Iris pigment epithelial cell (primary cell): ENCODE results near the gene TGM3.

Source experiments
- DNase-seq: peaks from one replicate; pipeline ENCODE4 v3.0.0-alpha.2; 2011; ENCODE audit warnings: low read depth

TGM3 gene

GRCh38 chr20:2338411-2339066, 42.7 kb downstream of the TGM3 start:
- DNase-seq = no peak

DNA sequence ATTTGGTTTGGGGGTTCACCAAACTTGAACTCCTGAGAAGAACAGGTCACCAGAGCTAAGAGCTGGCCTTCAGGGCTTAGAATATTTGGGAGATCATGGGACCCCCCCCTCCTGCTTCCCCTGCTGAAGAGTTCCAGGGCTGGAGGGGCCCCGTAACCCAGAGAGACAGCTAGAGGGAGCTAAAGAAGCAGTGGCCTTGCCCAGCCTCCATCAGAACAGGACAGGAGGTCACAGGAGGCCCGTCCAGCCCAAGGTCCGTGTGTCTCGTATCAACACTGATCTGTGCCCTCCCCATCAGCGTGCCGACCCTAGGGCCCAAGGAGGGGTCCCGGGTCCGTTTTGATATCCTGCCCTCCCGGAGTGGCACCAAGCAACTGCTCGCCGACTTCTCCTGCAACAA, 44.3 kb downstream of the TGM3 start:
- DNase-seq = no peak

DNA sequence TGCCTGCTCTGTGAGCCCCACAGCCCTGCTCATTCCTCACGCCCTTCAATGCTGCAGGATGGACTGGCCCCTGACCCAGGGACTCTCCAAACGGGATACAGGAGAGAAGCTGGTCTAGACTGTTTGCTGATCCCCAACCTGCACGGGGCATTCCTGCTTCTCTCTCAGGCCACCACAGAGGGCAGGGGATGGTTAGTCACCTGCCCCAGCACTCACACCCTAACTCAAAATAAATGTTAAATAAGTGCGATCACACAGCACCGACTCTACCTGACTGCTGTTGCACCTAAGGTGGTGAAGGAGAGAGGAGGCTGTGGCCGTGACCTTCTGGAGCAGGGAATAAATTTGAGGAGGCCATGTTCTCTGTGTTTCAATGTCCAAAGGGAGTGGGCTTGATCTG, 45.0 kb downstream of the TGM3 start:
- no peak for DNase-seq

- no peak for DNase-seq
These were observed 45.5 kb downstream of the TGM3 start for GRCh38 chr20:2341336-2341735.

- DNase-seq = no peak
These were observed 46.4 kb downstream of the TGM3 start for GRCh38 chr20:2342243-2342642.

DNA sequence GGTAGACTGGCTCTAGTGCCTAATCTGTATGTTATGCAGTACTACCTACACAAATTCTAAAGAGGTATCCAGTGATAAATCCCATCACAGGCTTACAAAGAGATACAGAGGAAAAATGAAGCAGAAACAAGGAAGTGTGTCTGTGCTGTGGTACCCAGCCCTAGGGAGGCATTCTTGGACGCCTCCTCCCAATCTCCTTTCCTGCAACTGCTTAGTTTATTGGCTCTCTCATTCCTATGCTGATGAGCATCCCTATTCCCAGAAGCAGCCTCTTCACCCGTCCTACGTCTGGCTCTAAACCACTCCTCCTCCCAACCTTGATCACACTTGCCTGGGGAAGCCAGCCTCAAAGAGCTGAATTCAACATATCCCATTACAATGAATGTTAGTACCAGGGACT, 50.4 kb downstream of the TGM3 start:
- no peak for DNase-seq

DNA sequence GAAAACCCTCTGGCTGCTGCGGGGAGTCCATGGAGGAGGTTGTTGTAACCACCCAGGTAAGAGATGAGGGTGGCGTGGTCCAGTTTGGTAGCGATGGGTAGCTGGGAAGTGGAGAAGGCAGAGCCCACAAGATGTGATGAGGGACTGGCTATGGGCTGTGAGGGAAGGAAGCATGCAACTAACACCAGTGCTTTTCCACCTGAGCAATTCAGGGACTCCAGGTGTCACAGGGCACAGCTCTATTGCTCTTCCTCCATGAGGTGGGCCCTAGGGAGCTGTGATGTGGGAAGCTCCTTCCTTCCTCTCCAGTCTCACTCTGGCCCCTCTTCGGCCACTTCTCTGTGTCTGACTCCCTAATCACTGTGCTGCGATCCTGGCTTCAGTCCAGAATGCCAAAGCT, 52.5 kb downstream of the TGM3 start:
- no peak for DNase-seq

DNA sequence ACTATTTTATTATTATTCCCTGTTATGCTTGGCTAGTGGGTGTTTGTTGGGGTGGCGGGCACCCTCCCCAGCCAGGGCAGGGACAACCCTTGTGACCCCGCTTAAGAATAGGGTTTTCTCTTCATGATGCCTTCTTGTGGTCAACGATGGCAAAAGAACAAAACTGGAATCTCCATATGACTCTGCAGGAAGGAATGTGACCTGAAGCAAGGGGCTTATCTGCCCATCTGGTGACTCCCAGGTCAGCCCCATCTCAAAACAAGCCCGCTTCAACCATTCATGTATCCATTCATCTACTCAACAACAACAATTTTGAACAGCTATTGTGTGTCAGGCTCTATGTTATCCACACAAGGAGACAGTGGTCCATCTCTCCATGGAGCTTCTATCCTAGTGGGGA, 54.0 kb downstream of the TGM3 start:
- DNase-seq = peak; percentile 20

GRCh38 chr20:2350606-2351005, 54.8 kb downstream of the TGM3 start:
- DNase-seq = no peak

- DNase-seq = no peak
These were observed 57.4 kb downstream of the TGM3 start for GRCh38 chr20:2353231-2353630.

DNA sequence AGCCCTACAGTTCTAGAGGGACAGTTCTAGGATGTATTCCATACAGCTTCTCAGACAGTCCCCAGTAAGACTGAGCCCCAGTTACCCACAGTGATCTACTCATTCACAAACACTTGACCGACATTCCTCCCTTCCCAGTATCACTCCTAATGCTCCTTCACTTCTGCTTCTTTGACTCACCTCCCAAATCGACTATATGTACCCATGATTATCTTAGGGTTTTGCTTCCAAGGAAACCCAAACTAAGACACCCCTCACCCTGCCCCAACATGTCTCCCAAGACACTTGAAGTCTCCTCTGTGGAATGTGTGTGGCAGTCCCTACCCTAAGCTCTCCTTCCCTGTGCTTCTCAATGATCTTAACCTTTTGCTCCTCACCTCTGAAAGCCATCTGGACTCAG, 61.3 kb downstream of the TGM3 start:
- no peak for DNase-seq

DNA sequence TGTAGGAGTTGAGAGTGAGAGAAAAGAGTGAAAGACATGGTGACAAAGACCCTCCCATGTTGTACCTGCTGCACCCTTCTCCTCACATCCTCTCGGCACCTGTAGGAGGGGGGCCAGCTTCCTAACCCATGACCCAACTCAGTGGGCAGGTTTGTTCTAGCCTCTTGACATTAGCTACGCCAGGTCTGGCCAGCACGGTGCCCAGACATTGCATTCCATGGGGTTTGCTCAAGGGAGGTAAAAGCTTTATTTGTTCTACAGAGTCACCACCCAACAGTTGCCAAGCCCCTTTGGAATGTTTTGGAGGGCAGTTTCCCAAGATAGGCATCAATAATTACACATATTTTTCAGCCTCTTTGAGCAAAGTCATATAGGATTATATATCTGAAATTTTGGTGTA, 62.2 kb downstream of the TGM3 start:
- no peak for DNase-seq

DNA sequence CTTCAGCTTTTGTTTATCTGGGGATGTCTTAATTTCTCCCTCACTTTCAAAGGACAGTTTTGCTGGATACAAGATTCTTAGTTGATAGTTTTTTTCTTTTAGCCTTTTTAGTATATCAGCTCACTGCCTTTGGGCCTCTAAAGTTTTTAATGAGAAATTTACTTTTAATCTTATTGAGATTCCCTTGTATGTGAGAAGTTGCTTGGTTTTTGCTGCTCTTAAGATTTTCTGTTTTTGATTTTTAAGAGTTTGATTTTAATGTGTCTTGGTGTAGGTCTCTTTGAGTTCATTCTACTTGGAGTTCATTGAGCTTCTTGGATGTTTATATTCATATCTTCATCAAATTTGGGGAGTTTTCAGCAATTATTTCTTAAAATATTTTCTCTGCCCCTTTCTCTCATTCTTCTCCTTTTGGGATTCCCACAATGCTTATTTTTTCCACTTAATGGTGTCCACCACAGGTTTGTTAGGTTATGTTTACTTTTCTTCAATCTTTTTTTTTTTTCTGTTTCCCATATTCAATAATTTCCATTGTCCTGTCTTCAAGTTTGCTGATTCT, 65.3 kb downstream of the TGM3 start:
- DNase-seq = no peak

DNA sequence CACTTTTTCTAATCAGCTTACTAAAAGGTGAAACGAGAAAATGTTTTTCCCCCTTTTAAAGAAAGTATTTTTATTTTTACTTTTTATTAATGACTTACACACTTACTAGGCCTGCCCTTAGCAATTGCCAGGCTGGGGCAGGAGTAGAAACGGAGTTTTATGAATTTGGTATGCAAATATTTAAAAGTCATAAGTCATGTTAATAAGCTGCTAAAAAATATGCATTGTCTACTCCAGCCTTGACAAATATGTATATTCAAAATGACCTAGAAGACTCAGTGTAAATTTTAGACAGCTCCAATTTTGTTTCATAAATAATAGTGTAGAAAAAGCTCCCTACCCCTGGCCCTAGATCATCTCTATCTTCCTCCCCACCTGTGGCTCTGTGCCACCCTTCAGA, 67.4 kb downstream of the TGM3 start:
- no peak for DNase-seq

DNA sequence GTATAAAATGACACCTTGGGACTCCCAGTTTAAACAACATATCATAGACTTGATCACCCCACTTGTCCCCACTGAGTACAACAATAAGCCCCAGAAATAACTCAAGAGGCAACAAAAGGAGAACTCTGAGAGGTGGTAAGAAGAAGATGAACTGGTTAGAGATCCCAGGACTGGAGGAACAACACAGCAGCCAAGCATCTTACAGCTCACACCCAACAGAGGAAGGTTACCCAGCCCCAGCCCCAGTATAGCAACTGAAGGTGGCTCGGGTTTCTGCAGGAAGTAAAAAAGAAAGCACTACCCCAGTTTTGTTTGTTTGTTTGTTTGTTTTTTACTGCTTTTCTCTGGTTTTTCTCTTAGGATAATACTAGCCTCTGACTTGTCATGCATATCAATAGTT, 67.8 kb downstream of the TGM3 start:
- no peak for DNase-seq

GRCh38 chr20:2364044-2364443, 68.2 kb downstream of the TGM3 start:
- peak; percentile 49 for DNase-seq

GRCh38 chr20:2365091-2365490, 69.3 kb downstream of the TGM3 start:
- no peak for DNase-seq

DNA sequence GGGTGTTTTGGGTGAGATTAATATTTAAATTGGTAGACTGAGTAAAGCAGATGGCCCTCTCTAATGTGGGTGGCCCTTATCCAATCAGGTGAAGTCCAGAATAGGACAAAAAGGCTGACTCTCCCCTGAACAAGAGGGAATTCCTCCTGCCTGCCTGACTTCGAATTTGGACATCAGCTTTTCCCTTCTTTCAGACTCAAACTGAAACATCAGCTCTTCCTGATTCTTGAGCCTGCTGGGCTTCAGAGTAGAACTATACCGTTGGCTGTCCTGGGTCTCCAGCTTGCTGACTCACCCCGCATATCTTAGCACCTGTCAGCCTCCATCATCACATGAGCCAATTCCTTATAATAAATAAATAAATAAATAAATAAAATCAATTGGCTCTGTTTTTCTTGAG, 69.9 kb downstream of the TGM3 start:
- no peak for DNase-seq

DNA sequence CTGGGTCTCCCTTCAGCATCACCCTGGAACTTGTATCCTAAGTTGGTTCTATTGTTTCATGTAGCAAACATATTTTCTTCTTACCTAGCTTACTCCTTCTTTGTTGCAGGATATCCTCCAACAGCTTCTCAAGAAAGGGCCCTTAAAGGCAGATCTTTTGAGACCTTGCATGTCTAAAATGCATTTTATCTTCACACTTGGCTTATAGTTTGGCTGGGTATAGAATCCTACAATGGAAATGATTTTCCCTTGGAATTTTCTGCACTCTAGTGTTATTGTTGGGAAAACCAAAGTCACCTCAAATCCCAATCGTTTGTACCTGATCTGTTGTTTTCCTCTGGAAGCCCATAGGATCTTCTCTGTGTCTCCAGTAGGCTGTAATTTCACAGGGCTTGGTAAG, 72.8 kb downstream of the TGM3 start:
- DNase-seq = no peak

DNA sequence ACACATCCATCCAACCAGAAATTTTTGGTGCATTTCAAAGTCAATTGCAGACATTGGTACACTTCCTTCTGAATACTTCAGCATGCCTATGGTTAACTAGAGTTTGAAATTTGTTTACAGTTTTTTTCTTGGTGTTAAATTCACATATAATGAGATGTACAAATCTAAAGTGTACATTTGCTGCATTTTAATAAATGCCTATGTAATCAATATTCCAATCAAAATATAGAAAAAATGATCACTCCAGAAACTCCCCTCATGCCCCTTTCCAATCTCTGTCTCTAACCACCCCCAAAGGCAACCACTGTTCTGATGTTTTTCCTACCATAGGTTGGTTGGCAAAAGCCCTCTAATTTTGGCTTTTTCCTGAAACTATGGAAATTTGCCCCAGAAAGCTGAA, 77.3 kb downstream of the TGM3 start:
- DNase-seq = no peak

GRCh38 chr20:2374346-2375125, 78.7 kb downstream of the TGM3 start:
- no peak for DNase-seq

GRCh38 chr20:2378893-2379292, 83.1 kb downstream of the TGM3 start:
- no peak for DNase-seq

- no peak for DNase-seq
These were observed 83.9 kb downstream of the TGM3 start for GRCh38 chr20:2379511-2380229.
